Natural killer cell (primary cell): ENCODE data around the gene RASGEF1B. TPM values are rescaled to one million over a fixed set of nuclear protein-coding genes. Genes with fewer than 3 reads are reported as not detected.

Source experiments
- ATAC-seq, 3 donors: fragments of 150-1000 bp in 2 of 3; fragments of 200-7000 bp in 1 of 3; cut with Tn5 transposase; 1 replicate in 1 of 3; 2 replicates in 2 of 3; pipeline ENCODE4 v1.10.0; 2021; ENCODE audit warnings: mild to moderate bottlenecking in 2 of 3, moderate library complexity in 2 of 3
- DNase-seq, 2 donors: peaks; one replicate each; pipeline versions ENCODE4 v3.0.0 to v3.0.0-alpha.2; 2013 to 2021; ENCODE audit warnings: mixed read lengths in 1 of 2
- H3K27ac ChIP-seq: one replicate; pipeline ENCODE4 v1.5.1; 2013; ENCODE audit warnings: mild to moderate bottlenecking, low read length
- H3K27me3 ChIP-seq: one replicate; pipeline ENCODE4 v1.6.1; 2013; ENCODE audit warnings: low read length; ENCODE audit not compliant: control insufficient read depth, insufficient read depth
- H3K36me3 ChIP-seq: one replicate; pipeline ENCODE4 v1.6.1; 2013; ENCODE audit warnings: low read length; ENCODE audit not compliant: control insufficient read depth, insufficient read depth
- H3K4me1 ChIP-seq: one replicate; pipeline ENCODE4 v1.6.1; 2013; ENCODE audit warnings: low read length; ENCODE audit not compliant: control insufficient read depth, insufficient read depth
- H3K4me3 ChIP-seq: one replicate; pipeline ENCODE4 v1.5.1; 2013; ENCODE audit warnings: low read length
- H3K9me3 ChIP-seq: one replicate; pipeline ENCODE4 v1.6.1; 2013; ENCODE audit warnings: low read length; ENCODE audit not compliant: control insufficient read depth, insufficient read depth
- H3K27ac Mint-ChIP-seq, 2 donors: one replicate each; pipeline ENCODE4 v1.8.0; 2022; ENCODE audit warnings: mild to moderate bottlenecking in 2 of 2, mixed read lengths in 2 of 2, moderate library complexity in 1 of 2
- H3K27me3 Mint-ChIP-seq, 2 donors: one replicate each; pipeline ENCODE4 v1.8.0; 2022; ENCODE audit warnings: low read depth in 2 of 2, mixed read lengths in 2 of 2
- H3K36me3 Mint-ChIP-seq: one replicate; pipeline ENCODE4 v1.8.0; 2022; ENCODE audit warnings: mixed read lengths
- H3K4me1 Mint-ChIP-seq, 2 donors: one replicate each; pipeline ENCODE4 v1.8.0; 2022; ENCODE audit warnings: mixed read lengths in 2 of 2
- H3K4me3 Mint-ChIP-seq: one replicate; pipeline ENCODE4 v1.8.0; 2022; ENCODE audit warnings: mild to moderate bottlenecking, moderate library complexity, mixed read lengths
- H3K9me3 Mint-ChIP-seq, 2 donors: one replicate each; pipeline ENCODE4 v1.8.0; 2022; ENCODE audit warnings: mixed read lengths in 2 of 2
- CTCF ChIP-seq: fragments of 200-600 bp; IDR thresholded peaks from one replicate; pipeline ENCODE4 v1.8.0; 2022; ENCODE audit warnings: antibody characterized with exemption
- WGBS: methylation state at CpG from one replicate; pipeline ENCODE4 v1.1.7; 2013; ENCODE audit warnings: missing lambda C conversion rate; ENCODE audit not compliant: insufficient coverage; 5-methylcytosine and 5-hydroxymethylcytosine counted together
- intact Hi-C: fragments of 100-400 bp; cut with micrococcal nuclease; formaldehyde crosslinking; loops from one replicate; pipeline ENCODE4 v1.14.2; 2022
- total RNA-seq, 4 donors: library from RNA; stranded (reverse); fragments of 120-200 nt in 1 of 4; gene quantifications; one replicate each; pipeline versions ENCODE4 v1.2.3 to v1.2.4, GENCODE V29; 2013 to 2022

The RASGEF1B gene
- total RNA-seq, 3 donors from 2014 or later (not counting 1 experiment from before 2014, with no cell fraction given), result 42.9 to 106 (median 90.8) TPM

DNA sequence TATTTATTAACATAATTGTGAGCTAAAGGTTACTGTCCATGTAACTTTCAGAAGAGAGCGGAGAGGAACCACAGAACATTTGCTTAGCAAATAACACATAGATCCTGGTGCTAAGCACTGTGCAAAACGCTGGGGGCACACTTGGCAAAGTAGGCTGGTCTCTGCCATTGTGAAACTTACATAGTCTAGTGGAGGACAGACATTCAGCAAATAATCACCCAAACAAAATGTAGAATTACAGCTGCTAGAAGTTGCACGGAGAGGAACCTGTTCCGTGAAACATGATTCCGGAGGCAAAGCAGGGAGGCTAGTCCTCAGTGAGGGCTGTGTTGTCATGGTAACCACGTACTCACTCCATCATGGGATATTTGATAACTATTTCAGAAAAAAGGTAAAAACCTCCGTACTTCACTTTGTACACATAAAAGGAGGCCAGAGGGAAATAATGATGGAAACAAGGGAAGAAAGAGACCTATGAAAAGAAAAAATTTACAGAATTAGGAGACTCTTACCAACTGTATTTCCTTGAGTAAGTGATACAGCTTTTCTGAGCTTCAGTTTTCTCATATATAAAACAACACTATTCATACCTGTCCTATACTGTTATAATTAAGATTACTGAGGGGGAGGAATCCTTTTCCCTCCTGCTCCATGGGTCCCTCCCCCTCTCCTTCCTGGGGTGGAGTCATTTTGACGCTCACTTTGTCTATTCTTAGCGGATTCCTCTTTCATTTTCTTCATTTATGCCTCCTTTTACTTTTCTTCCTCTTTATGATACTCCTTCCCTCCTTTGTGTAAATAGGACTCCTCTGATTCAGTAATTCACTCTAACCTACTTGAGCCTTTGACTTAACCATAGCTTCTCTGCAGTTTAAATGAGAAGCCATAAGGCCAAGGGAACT, 825 bp upstream of the RASGEF1B start:
- ATAC-seq, result peak; percentile 58 to 76 (median 58)
- no peaks in the 10 kb centered on the region for H3K27me3 Mint-ChIP-seq
- peak in 1 of 2 donors; percentile 85 for DNase-seq
- Histone ChIP-seq H3K36me3 (no peaks in the 10 kb centered on the region), H3K27ac (peak overlapping the region; percentile 94), H3K9me3 (no peaks in the 10 kb centered on the region), H3K4me1 (peaks cover 25% of the 10 kb centered on the region), H3K4me3 (peak overlapping the region; percentile 45), H3K27me3 (no peaks in the 10 kb centered on the region)
- H3K4me3 Mint-ChIP-seq, result peak overlapping the region; percentile 97
- peaks cover 41 to 45% of the 10 kb centered on the region in 2 donors for H3K4me1 Mint-ChIP-seq
- peak overlapping the region; percentile 82 to 98 for H3K27ac Mint-ChIP-seq
- intact Hi-C loops, result loop anchor here (1.0 to 10.0 kb wide), 6 partner anchors 20 to 812 kb away; no protein-coding TSS in a partner anchor
- H3K9me3 Mint-ChIP-seq, result no peaks in the 10 kb centered on the region
- no peaks in the 10 kb centered on the region for H3K36me3 Mint-ChIP-seq
- WGBS, result 25% methylated on average over 7 of the region's 9 CpGs
- peak; percentile 33 for TF ChIP-seq CTCF

DNA sequence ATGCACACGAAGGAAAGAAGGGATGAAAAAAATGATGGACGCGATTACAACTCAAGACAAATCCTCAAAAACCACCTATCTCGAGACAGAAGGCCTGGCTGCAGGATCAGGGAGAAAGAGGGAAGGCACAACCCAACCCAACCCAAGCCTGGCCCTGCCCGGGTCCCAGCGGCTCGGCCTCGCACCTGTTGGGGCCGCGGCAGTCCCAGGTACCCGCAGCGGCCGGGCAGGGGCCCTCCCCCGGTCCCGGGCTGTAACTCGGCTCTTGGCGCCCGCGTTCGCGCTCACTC, 464 bp downstream of the RASGEF1B start:
- Histone ChIP-seq H3K4me3 (peak overlapping the region; percentile 97), H3K4me1 (peaks cover 25% of the 10 kb centered on the region), H3K9me3 (no peaks in the 10 kb centered on the region), H3K36me3 (no peaks in the 10 kb centered on the region), H3K27me3 (no peaks in the 10 kb centered on the region), H3K27ac (peak overlapping the region; percentile 99)
- WGBS, result under 1% methylated on average over 19 of the region's 21 CpGs
- intact Hi-C loops, result loop anchor here (5.0 to 10.0 kb wide), 4 partner anchors 114 to 814 kb away; no protein-coding TSS in a partner anchor
- Mint-ChIP-seq H3K4me1 (peaks cover 46 to 50% of the 10 kb centered on the region in 2 donors), H3K27ac (peak overlapping the region; percentile 82 to 98), H3K36me3 (no peaks in the 10 kb centered on the region), H3K27me3 (no peaks in the 10 kb centered on the region), H3K9me3 (no peaks in the 10 kb centered on the region), H3K4me3 (peak overlapping the region; percentile 97)
- ATAC-seq, result peak in 1 of 3 donors; percentile 1
- no peak for DNase-seq
- no peak for TF ChIP-seq CTCF

GRCh38 chr4:81470456-81471297, 1.0 kb downstream of the RASGEF1B start:
- peaks cover 25% of the 10 kb centered on the region for H3K4me1 ChIP-seq
- H3K36me3 ChIP-seq, result no peaks in the 10 kb centered on the region
- DNase-seq, result peak; percentile 44 to 59
- ATAC-seq, result peak in 1 of 3 donors; percentile 3
- Mint-ChIP-seq H3K27ac (peak overlapping the region; percentile 82 to 98), H3K36me3 (no peaks in the 10 kb centered on the region), H3K9me3 (no peaks in the 10 kb centered on the region), H3K27me3 (no peaks in the 10 kb centered on the region), H3K4me3 (peak overlapping the region; percentile 97), H3K4me1 (peaks cover 46 to 50% of the 10 kb centered on the region in 2 donors)
- WGBS, result under 1% methylated on average over 31 of the region's 31 CpGs
- peak overlapping the region; percentile 99 for H3K27ac ChIP-seq
- H3K4me3 ChIP-seq, result peak overlapping the region; percentile 97
- H3K9me3 ChIP-seq, result no peaks in the 10 kb centered on the region
- intact Hi-C loops, result loop anchor here (5.0 to 10.0 kb wide), 4 partner anchors 114 to 814 kb away; no protein-coding TSS in a partner anchor
- TF ChIP-seq CTCF, result no peak
- no peaks in the 10 kb centered on the region for H3K27me3 ChIP-seq
